ENCODE measurements around the gene FAM131B.
"Not testable (repeated sequence)": the region's sequence is repeated elsewhere in the genome, so short reads cannot be mapped to it uniquely, and the experiment has no call there.

Gene FAM131B

GRCh38 chr7:143362131-143363015, at the start of gene FAM131B:
FAM131B (minus strand) TSS chr7:143362713; CDS start chr7:143362603, 110 bp downstream.
- DNase-seq = peak; percentile 11

- DNase-seq = no peak
These were observed 49.6 kb upstream of the FAM131B start for GRCh38 chr7:143411976-143412708.

GRCh38 chr7:143410521-143411004, 48.0 kb upstream of the FAM131B start:
- no peak for DNase-seq

- DNase-seq = peak; percentile 81
These were observed 46.4 kb upstream of the FAM131B start, which contains the start of gene EPHA1 for GRCh38 chr7:143408686-143409561. EPHA1 (minus strand) TSS chr7:143408856; CDS start chr7:143408805, 51 bp downstream.

GRCh38 chr7:143408252-143408685, 45.8 kb upstream of the FAM131B start:
- DNase-seq = no peak

- no peak for DNase-seq
These were observed 45.1 kb upstream of the FAM131B start for GRCh38 chr7:143407287-143408251.

GRCh38 chr7:143406002-143406357, 43.5 kb upstream of the FAM131B start:
- no peak for DNase-seq

- peak; percentile 20 for DNase-seq
These were observed 42.9 kb upstream of the FAM131B start for GRCh38 chr7:143405173-143406001.

GRCh38 chr7:143402233-143402632, 39.7 kb upstream of the FAM131B start:
- DNase-seq = not testable (repeated sequence)

- no peak for DNase-seq
These were observed 38.8 kb upstream of the FAM131B start for GRCh38 chr7:143401265-143401664.

- DNase-seq = no peak
These were observed 37.1 kb upstream of the FAM131B start for GRCh38 chr7:143399642-143400041.

GRCh38 chr7:143399151-143399550, 36.6 kb upstream of the FAM131B start:
- no peak for DNase-seq

- DNase-seq = no peak
These were observed 36.1 kb upstream of the FAM131B start for GRCh38 chr7:143398616-143399015.

GRCh38 chr7:143397710-143398530, 35.4 kb upstream of the FAM131B start:
- DNase-seq = no peak

- DNase-seq = no peak
These were observed 34.4 kb upstream of the FAM131B start for GRCh38 chr7:143396625-143397556.

- DNase-seq = no peak
These were observed 33.7 kb upstream of the FAM131B start for GRCh38 chr7:143396182-143396581.

GRCh38 chr7:143395187-143396149, 33.0 kb upstream of the FAM131B start:
- no peak for DNase-seq

Measured in NCI-H1105 treated with DMSO at 0.1 percent for 48 hours (cell line).